HepG2 (cell line): ENCODE measurements around the gene CORO7. TPM values are rescaled to one million over a fixed set of nuclear protein-coding genes. Genes with fewer than 3 reads are reported as not detected.

Experiments
- IKZF4 ChIP-seq: sonication (generic); formaldehyde crosslinking; IDR thresholded peaks from 2 replicates; pipeline ENCODE4 v1.5.1; 2020; ENCODE audit warnings: borderline replicate concordance, mild to moderate bottlenecking, low read depth, missing genetic modification reagents; ENCODE audit errors: not compliant biosample characterization
- ZNF263 ChIP-seq: sonication (generic); formaldehyde crosslinking; IDR thresholded peaks from 2 replicates; pipeline ENCODE4 v1.4.0; 2020; ENCODE audit warnings: missing genetic modification reagents
- ZNF703 ChIP-seq: sonication (generic); formaldehyde crosslinking; IDR thresholded peaks from 2 replicates; pipeline ENCODE4 v1.5.1; 2020; ENCODE audit warnings: missing genetic modification reagents, mild to moderate bottlenecking, moderate library complexity, borderline replicate concordance
- polyA plus RNA-seq, 8 experiments: library from polyadenylated mRNA; depleted of rRNA in 3 of 8; stranded (reverse) in 7 of 8; unstranded in 1 of 8; fragments of >200 nt; fragmentation: Illumina TruSeq in 4 of 8; extraction: Trizol in 4 of 8; gene quantifications; 2 replicates each; pipeline versions ENCODE4 v1.2.1 to v1.2.3, GENCODE V29; 2011 to 2016; ENCODE audit warnings: low read depth in 4 of 8, missing spikeins in 1 of 8, mixed read lengths in 1 of 8; ENCODE audit not compliant: insufficient read depth in 1 of 8
- total RNA-seq, 5 experiments: library from RNA; depleted of rRNA; stranded (reverse); fragments of >200 nt; fragmentation: Illumina TruSeq; extraction: Trizol; gene quantifications; 2 replicates each; pipeline ENCODE4 v1.2.3, GENCODE V29; 2016; ENCODE audit warnings: low read depth in 1 of 5
- TF ChIP-seq, protein P1 (sequence below): sonication (generic); formaldehyde crosslinking; IDR thresholded peaks from 2 replicates; pipeline ENCODE4 v1.9.0; 2021; ENCODE audit warnings: mild to moderate bottlenecking, missing genetic modification reagents
- TF ChIP-seq, protein P2 (sequence below): sonication (generic); formaldehyde crosslinking; IDR thresholded peaks from 2 replicates; pipeline ENCODE4 v1.5.0; 2020; ENCODE audit warnings: mild to moderate bottlenecking, missing genetic modification reagents
- TF ChIP-seq, protein P3 (sequence below): sonication (generic); formaldehyde crosslinking; IDR thresholded peaks from 2 replicates; pipeline ENCODE4 v1.4.0; 2020; ENCODE audit warnings: missing genetic modification reagents
- TF ChIP-seq, protein P4 (sequence below): IDR thresholded peaks from 2 replicates; pipeline ENCODE4 v1.6.1; 2016; ENCODE audit warnings: low read depth, control low read depth
- TF ChIP-seq, protein P5 (sequence below): sonication (generic); formaldehyde crosslinking; IDR thresholded peaks from 2 replicates; pipeline ENCODE4 v1.4.0; 2020; ENCODE audit warnings: missing genetic modification reagents, borderline replicate concordance
- TF ChIP-seq, protein P6 (sequence below): IDR thresholded peaks from 2 replicates; pipeline ENCODE4 v1.6.1; 2016; ENCODE audit warnings: low read depth, missing genetic modification reagents, missing compliant biosample characterization

Gene CORO7
- total and polyA plus RNA-seq, 2 of the 13 experiments (the other 11 are each of a cell fraction or from before 2014, with no cell fraction given): 9.9 to 14.3 TPM

DNA sequence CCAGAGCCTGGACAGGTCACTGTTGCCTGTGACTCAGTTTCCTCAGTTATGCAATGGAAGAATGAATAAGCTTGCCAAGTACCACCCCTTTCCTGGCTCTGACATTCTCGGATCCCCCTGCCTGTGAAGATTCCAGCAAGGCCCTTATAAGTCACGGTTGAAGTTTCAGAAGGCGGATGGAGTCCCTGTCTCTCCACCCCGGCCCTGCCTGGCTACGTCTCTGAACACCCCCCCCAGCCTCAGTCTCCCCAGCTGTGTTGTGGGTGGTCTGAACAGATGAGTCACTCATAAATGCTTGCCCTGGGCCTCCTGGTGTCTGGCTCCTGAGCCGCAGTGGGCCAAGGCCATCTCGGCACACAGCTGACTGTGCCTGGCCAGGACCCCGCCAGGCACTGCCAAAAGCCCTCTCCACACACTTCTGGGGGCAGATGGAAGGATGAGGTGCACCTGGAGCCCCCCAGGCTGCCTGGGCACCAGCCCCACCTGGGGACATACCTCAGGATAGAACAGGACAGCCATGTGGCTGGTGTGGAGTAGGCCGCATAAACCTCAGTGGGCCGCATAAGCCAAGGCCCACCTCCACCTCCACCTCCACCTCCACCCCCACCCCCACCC, 29.3 kb downstream of the CORO7 start (continued):
- TF ChIP-seq, protein P1, sequence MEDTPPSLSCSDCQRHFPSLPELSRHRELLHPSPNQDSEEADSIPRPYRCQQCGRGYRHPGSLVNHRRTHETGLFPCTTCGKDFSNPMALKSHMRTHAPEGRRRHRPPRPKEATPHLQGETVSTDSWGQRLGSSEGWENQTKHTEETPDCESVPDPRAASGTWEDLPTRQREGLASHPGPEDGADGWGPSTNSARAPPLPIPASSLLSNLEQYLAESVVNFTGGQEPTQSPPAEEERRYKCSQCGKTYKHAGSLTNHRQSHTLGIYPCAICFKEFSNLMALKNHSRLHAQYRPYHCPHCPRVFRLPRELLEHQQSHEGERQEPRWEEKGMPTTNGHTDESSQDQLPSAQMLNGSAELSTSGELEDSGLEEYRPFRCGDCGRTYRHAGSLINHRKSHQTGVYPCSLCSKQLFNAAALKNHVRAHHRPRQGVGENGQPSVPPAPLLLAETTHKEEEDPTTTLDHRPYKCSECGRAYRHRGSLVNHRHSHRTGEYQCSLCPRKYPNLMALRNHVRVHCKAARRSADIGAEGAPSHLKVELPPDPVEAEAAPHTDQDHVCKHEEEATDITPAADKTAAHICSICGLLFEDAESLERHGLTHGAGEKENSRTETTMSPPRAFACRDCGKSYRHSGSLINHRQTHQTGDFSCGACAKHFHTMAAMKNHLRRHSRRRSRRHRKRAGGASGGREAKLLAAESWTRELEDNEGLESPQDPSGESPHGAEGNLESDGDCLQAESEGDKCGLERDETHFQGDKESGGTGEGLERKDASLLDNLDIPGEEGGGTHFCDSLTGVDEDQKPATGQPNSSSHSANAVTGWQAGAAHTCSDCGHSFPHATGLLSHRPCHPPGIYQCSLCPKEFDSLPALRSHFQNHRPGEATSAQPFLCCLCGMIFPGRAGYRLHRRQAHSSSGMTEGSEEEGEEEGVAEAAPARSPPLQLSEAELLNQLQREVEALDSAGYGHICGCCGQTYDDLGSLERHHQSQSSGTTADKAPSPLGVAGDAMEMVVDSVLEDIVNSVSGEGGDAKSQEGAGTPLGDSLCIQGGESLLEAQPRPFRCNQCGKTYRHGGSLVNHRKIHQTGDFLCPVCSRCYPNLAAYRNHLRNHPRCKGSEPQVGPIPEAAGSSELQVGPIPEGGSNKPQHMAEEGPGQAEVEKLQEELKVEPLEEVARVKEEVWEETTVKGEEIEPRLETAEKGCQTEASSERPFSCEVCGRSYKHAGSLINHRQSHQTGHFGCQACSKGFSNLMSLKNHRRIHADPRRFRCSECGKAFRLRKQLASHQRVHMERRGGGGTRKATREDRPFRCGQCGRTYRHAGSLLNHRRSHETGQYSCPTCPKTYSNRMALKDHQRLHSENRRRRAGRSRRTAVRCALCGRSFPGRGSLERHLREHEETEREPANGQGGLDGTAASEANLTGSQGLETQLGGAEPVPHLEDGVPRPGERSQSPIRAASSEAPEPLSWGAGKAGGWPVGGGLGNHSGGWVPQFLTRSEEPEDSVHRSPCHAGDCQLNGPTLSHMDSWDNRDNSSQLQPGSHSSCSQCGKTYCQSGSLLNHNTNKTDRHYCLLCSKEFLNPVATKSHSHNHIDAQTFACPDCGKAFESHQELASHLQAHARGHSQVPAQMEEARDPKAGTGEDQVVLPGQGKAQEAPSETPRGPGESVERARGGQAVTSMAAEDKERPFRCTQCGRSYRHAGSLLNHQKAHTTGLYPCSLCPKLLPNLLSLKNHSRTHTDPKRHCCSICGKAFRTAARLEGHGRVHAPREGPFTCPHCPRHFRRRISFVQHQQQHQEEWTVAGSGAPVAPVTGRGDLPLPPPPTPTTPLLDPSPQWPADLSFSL (CRISPR knock-in tag): no peak
- TF ChIP-seq, protein P2, sequence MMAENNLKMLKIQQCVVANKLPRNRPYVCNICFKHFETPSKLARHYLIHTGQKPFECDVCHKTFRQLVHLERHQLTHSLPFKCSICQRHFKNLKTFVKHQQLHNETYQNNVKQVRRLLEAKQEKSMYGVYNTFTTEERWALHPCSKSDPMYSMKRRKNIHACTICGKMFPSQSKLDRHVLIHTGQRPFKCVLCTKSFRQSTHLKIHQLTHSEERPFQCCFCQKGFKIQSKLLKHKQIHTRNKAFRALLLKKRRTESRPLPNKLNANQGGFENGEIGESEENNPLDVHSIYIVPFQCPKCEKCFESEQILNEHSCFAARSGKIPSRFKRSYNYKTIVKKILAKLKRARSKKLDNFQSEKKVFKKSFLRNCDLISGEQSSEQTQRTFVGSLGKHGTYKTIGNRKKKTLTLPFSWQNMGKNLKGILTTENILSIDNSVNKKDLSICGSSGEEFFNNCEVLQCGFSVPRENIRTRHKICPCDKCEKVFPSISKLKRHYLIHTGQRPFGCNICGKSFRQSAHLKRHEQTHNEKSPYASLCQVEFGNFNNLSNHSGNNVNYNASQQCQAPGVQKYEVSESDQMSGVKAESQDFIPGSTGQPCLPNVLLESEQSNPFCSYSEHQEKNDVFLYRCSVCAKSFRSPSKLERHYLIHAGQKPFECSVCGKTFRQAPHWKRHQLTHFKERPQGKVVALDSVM: no peak
- TF ChIP-seq, protein P3, sequence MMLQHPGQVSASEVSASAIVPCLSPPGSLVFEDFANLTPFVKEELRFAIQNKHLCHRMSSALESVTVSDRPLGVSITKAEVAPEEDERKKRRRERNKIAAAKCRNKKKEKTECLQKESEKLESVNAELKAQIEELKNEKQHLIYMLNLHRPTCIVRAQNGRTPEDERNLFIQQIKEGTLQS (CRISPR knock-in tag): no peak
- TF ChIP-seq IKZF4 (no peak), ZNF703 (CRISPR knock-in tag) (no peak), ZNF263 (CRISPR knock-in tag) (no peak)
- TF ChIP-seq, protein P4, sequence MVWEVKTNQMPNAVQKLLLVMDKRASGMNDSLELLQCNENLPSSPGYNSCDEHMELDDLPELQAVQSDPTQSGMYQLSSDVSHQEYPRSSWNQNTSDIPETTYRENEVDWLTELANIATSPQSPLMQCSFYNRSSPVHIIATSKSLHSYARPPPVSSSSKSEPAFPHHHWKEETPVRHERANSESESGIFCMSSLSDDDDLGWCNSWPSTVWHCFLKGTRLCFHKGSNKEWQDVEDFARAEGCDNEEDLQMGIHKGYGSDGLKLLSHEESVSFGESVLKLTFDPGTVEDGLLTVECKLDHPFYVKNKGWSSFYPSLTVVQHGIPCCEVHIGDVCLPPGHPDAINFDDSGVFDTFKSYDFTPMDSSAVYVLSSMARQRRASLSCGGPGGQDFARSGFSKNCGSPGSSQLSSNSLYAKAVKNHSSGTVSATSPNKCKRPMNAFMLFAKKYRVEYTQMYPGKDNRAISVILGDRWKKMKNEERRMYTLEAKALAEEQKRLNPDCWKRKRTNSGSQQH (CRISPR knock-in tag): no peak
- TF ChIP-seq, protein P5, sequence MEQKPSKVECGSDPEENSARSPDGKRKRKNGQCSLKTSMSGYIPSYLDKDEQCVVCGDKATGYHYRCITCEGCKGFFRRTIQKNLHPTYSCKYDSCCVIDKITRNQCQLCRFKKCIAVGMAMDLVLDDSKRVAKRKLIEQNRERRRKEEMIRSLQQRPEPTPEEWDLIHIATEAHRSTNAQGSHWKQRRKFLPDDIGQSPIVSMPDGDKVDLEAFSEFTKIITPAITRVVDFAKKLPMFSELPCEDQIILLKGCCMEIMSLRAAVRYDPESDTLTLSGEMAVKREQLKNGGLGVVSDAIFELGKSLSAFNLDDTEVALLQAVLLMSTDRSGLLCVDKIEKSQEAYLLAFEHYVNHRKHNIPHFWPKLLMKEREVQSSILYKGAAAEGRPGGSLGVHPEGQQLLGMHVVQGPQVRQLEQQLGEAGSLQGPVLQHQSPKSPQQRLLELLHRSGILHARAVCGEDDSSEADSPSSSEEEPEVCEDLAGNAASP: no peak
- TF ChIP-seq, protein P6, sequence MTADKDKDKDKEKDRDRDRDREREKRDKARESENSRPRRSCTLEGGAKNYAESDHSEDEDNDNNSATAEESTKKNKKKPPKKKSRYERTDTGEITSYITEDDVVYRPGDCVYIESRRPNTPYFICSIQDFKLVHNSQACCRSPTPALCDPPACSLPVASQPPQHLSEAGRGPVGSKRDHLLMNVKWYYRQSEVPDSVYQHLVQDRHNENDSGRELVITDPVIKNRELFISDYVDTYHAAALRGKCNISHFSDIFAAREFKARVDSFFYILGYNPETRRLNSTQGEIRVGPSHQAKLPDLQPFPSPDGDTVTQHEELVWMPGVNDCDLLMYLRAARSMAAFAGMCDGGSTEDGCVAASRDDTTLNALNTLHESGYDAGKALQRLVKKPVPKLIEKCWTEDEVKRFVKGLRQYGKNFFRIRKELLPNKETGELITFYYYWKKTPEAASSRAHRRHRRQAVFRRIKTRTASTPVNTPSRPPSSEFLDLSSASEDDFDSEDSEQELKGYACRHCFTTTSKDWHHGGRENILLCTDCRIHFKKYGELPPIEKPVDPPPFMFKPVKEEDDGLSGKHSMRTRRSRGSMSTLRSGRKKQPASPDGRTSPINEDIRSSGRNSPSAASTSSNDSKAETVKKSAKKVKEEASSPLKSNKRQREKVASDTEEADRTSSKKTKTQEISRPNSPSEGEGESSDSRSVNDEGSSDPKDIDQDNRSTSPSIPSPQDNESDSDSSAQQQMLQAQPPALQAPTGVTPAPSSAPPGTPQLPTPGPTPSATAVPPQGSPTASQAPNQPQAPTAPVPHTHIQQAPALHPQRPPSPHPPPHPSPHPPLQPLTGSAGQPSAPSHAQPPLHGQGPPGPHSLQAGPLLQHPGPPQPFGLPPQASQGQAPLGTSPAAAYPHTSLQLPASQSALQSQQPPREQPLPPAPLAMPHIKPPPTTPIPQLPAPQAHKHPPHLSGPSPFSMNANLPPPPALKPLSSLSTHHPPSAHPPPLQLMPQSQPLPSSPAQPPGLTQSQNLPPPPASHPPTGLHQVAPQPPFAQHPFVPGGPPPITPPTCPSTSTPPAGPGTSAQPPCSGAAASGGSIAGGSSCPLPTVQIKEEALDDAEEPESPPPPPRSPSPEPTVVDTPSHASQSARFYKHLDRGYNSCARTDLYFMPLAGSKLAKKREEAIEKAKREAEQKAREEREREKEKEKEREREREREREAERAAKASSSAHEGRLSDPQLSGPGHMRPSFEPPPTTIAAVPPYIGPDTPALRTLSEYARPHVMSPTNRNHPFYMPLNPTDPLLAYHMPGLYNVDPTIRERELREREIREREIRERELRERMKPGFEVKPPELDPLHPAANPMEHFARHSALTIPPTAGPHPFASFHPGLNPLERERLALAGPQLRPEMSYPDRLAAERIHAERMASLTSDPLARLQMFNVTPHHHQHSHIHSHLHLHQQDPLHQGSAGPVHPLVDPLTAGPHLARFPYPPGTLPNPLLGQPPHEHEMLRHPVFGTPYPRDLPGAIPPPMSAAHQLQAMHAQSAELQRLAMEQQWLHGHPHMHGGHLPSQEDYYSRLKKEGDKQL: no peak
- TF ChIP-seq, all 625 proteins: peak for 0
